ENCODE measurements around the gene PFKFB2. TPM values are rescaled to one million over a fixed set of nuclear protein-coding genes. Genes with fewer than 3 reads are reported as not detected.

PFKFB2 gene
- total RNA-seq, 1 donor from 2014 or later: 8.9 TPM

- Mint-ChIP-seq H3K4me3 (ENCODE audit: unreplicated experiment) (no peak overlapping the region), H3K9me3 (ENCODE audit: unreplicated experiment) (no peaks in the 10 kb centered on the region), H3K4me1 (ENCODE audit: unreplicated experiment) (peaks cover 37% of the 10 kb centered on the region), H3K36me3 (ENCODE audit: low read depth, unreplicated experiment) (no peaks in the 10 kb centered on the region), H3K27ac (ENCODE audit: unreplicated experiment) (no peak overlapping the region), H3K27me3 (ENCODE audit: unreplicated experiment) (no peaks in the 10 kb centered on the region)
- no peak for DNase-seq (ENCODE audit: low spot score)
- TF ChIP-seq CTCF (IDR thresholded peaks at IDR 0.05; ENCODE audit: unreplicated experiment): no peak
Measured at GRCh38 chr1:207089627-207090355, 36.7 kb downstream of the PFKFB2 start.

- Mint-ChIP-seq H3K27me3 (ENCODE audit: unreplicated experiment) (no peaks in the 10 kb centered on the region), H3K36me3 (ENCODE audit: low read depth, unreplicated experiment) (peaks cover 5% of the 10 kb centered on the region), H3K4me3 (ENCODE audit: unreplicated experiment) (no peak overlapping the region), H3K27ac (ENCODE audit: unreplicated experiment) (no peak overlapping the region), H3K4me1 (ENCODE audit: unreplicated experiment) (peaks cover 27% of the 10 kb centered on the region), H3K9me3 (ENCODE audit: unreplicated experiment) (no peaks in the 10 kb centered on the region)
- DNase-seq (ENCODE audit: low spot score): no peak
- no peak for TF ChIP-seq CTCF (IDR thresholded peaks at IDR 0.05; ENCODE audit: unreplicated experiment)
Measured at GRCh38 chr1:207091200-207091908, 38.3 kb downstream of the PFKFB2 start.

GRCh38 chr1:207093944-207094343 is 40.9 kb downstream of the PFKFB2 start:
- H3K4me1 Mint-ChIP-seq (ENCODE audit: unreplicated experiment): peaks cover 10% of the 10 kb centered on the region
- no peak for TF ChIP-seq CTCF (IDR thresholded peaks at IDR 0.05; ENCODE audit: unreplicated experiment)
- H3K27ac Mint-ChIP-seq (ENCODE audit: unreplicated experiment): no peak overlapping the region
- no peak for DNase-seq (ENCODE audit: low spot score)
- H3K36me3 Mint-ChIP-seq (ENCODE audit: low read depth, unreplicated experiment): peaks cover 9% of the 10 kb centered on the region
- no peak overlapping the region for H3K4me3 Mint-ChIP-seq (ENCODE audit: unreplicated experiment)
- H3K9me3 Mint-ChIP-seq (ENCODE audit: unreplicated experiment): no peaks in the 10 kb centered on the region
- H3K27me3 Mint-ChIP-seq (ENCODE audit: unreplicated experiment): peaks cover 2% of the 10 kb centered on the region

DNA sequence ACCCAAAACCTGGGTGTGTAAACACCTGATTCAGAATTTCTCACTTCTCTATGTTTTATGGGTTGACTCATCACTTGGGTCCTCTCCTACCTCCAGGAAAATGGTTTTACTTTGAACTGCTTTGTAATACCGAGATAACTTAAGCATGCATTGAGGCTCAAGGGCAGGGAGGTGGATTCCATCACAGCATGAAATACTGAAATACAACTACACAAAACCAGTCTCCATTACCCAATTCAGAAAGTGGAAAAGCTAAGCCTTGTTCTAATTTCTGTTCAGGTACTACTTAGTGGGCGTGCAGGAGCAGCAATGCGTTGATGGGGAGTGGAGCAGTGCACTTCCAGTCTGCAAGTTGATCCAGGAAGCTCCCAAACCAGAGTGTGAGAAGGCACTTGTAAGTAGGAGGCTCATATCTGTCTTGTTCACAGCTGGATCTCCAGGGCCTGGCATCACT is 44.8 kb downstream of the PFKFB2 start:
- no peaks in the 10 kb centered on the region for H3K4me1 Mint-ChIP-seq (ENCODE audit: unreplicated experiment)
- no peaks in the 10 kb centered on the region for H3K9me3 Mint-ChIP-seq (ENCODE audit: unreplicated experiment)
- H3K27me3 Mint-ChIP-seq (ENCODE audit: unreplicated experiment): peaks cover 2% of the 10 kb centered on the region
- peaks cover 9% of the 10 kb centered on the region for H3K36me3 Mint-ChIP-seq (ENCODE audit: low read depth, unreplicated experiment)
- DNase-seq (ENCODE audit: low spot score): no peak
- H3K27ac Mint-ChIP-seq (ENCODE audit: unreplicated experiment): no peak overlapping the region
- H3K4me3 Mint-ChIP-seq (ENCODE audit: unreplicated experiment): no peak overlapping the region
- TF ChIP-seq CTCF (IDR thresholded peaks at IDR 0.05; ENCODE audit: unreplicated experiment): no peak

GRCh38 chr1:207101720-207102119 is 48.6 kb downstream of the PFKFB2 start:
- Mint-ChIP-seq H3K36me3 (ENCODE audit: low read depth, unreplicated experiment) (peaks cover 4% of the 10 kb centered on the region), H3K9me3 (ENCODE audit: unreplicated experiment) (no peaks in the 10 kb centered on the region), H3K27ac (ENCODE audit: unreplicated experiment) (no peak overlapping the region), H3K4me1 (ENCODE audit: unreplicated experiment) (no peaks in the 10 kb centered on the region), H3K4me3 (ENCODE audit: unreplicated experiment) (no peak overlapping the region), H3K27me3 (ENCODE audit: unreplicated experiment) (peaks cover 2% of the 10 kb centered on the region)
- no peak for DNase-seq (ENCODE audit: low spot score)
- TF ChIP-seq CTCF (IDR thresholded peaks at IDR 0.05; ENCODE audit: unreplicated experiment): no peak

Data from endothelial cell (in vitro differentiated cells).